Measurements from ENCODE around the gene CFAP299.

- TF ChIP-seq POLR2A (IDR thresholded peaks at IDR 0.05; ENCODE audit: low read length), result no peak
- TF ChIP-seq GATA1 (IDR thresholded peaks at IDR 0.05; ENCODE audit: low read depth, low read length), result no peak
Observed at GRCh38 chr4:80921441-80921840, 585.9 kb downstream of the CFAP299 start.
